Skin of body (tissue), 2 donors: ENCODE results near the gene PGM5. TPM values are rescaled to one million over a fixed set of nuclear protein-coding genes. Genes with fewer than 3 reads are reported as not detected.

Experiments used
- DNase-seq: peaks from one replicate; lab custom pipeline; 2025; lab: John Stamatoyannopoulos, UW
- total RNA-seq: library from RNA; depleted of rRNA; stranded (reverse); fragments of >200 nt; gene quantifications from one replicate; pipeline ENCODE4 v1.2.3, GENCODE V29; 2014

PGM5 gene
- total RNA-seq, 1 donor from 2014 or later: 13.8 TPM

GRCh38 chr9:68577774-68578591 is 221.6 kb downstream of the PGM5 start:
- no peak for DNase-seq

Other genes with a start within 250 kb of the PGM5 start
- gene ZNG1C, start 114.6 kb upstream of the PGM5 start, total RNA-seq: 26.1 TPM
- gene FOXD4L3, start 53.7 kb upstream of the PGM5 start, total RNA-seq: not detected
- not detected for gene TMEM252, start 184.3 kb downstream of the PGM5 start, total RNA-seq